ENCODE measurements around the gene SLC24A3.

The SLC24A3 gene

DNA sequence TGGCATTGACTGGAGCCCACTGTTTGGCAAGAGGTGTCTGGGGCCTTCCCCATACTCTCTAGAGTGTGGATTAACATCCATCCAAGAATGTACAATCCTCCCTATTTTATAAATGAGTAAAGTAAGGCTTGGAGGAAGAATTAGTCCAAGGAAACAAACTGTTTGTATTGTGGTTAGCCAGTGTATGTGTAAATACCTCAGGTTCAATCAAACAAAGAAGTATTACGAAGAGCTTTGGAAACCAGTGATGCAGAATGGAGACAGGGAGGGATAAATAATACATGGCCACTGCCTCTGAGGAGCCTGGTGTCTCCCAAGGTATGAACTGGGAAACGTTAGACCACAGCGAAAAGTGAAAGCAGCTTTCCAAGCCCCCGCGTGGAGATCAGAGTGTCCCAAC is 319.0 kb downstream of the SLC24A3 start:
- TF ChIP-seq, protein P1, sequence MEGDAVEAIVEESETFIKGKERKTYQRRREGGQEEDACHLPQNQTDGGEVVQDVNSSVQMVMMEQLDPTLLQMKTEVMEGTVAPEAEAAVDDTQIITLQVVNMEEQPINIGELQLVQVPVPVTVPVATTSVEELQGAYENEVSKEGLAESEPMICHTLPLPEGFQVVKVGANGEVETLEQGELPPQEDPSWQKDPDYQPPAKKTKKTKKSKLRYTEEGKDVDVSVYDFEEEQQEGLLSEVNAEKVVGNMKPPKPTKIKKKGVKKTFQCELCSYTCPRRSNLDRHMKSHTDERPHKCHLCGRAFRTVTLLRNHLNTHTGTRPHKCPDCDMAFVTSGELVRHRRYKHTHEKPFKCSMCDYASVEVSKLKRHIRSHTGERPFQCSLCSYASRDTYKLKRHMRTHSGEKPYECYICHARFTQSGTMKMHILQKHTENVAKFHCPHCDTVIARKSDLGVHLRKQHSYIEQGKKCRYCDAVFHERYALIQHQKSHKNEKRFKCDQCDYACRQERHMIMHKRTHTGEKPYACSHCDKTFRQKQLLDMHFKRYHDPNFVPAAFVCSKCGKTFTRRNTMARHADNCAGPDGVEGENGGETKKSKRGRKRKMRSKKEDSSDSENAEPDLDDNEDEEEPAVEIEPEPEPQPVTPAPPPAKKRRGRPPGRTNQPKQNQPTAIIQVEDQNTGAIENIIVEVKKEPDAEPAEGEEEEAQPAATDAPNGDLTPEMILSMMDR (IDR thresholded peaks at IDR 0.05; ENCODE audit: borderline replicate concordance, insufficient read depth, low read depth, low read length): no peak
- no peak overlapping the region for H3K4me3 ChIP-seq (ENCODE audit: low read depth, low read length)

DNA sequence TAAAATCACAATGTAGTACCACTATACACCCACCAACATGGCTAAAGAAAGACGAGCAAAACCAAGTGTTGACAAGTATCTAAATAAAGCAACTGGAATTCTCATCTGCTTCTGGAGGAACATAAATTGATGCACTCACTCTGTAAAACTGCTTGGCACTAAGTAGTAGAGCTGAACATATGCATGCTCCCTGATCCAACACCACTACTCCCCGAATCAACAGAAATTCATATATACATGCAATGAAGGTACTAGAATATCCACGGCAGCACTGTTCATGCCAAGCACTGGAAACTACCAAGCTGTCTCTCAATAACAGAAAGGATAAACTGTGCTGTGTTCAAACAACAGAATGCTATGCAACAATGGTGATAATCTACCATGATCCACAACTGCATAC is 326.1 kb downstream of the SLC24A3 start:
- TF ChIP-seq, protein P1 (IDR thresholded peaks at IDR 0.05; ENCODE audit: borderline replicate concordance, insufficient read depth, low read depth, low read length): no peak
- no peak overlapping the region for H3K4me3 ChIP-seq (ENCODE audit: low read depth, low read length)

DNA sequence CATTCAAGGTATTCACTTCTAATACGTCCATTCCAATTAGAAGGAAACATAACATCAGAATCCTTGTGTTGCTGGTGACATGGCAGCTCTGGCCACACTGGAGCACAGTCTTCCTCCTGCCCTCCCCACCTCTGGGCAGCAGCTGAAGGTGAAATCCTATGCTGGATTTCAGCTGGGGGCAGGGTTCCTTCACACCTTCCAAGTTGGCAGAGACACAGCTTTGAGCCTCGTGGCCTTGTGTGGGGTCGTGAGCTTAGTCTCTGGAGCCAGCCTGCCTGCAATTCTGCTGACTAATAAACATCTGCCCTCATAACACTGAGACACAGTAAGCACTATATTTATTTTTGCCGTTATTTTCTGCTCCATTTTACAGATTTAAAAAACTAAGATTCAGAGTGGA is 326.7 kb downstream of the SLC24A3 start:
- TF ChIP-seq, protein P1 (IDR thresholded peaks at IDR 0.05; ENCODE audit: borderline replicate concordance, insufficient read depth, low read depth, low read length): no peak

GRCh38 chr20:19540392-19540791 is 327.9 kb downstream of the SLC24A3 start:
- no peak overlapping the region for H3K4me3 ChIP-seq (ENCODE audit: low read depth, low read length)
- TF ChIP-seq, protein P1 (IDR thresholded peaks at IDR 0.05; ENCODE audit: borderline replicate concordance, insufficient read depth, low read depth, low read length): no peak

More for the DNA sequence above, 326.7 kb downstream of the SLC24A3 start:
- no peak overlapping the region for H3K4me3 ChIP-seq (ENCODE audit: low read depth, low read length)

GRCh38 chr20:19543101-19543500 is 330.7 kb downstream of the SLC24A3 start:
- TF ChIP-seq, protein P1 (IDR thresholded peaks at IDR 0.05; ENCODE audit: borderline replicate concordance, insufficient read depth, low read depth, low read length): no peak
- no peak overlapping the region for H3K4me3 ChIP-seq (ENCODE audit: low read depth, low read length)

- no peak overlapping the region for H3K4me3 ChIP-seq (ENCODE audit: low read depth, low read length)
- TF ChIP-seq, protein P1 (IDR thresholded peaks at IDR 0.05; ENCODE audit: borderline replicate concordance, insufficient read depth, low read depth, low read length): no peak
These were observed 332.2 kb downstream of the SLC24A3 start for GRCh38 chr20:19544684-19545083.

DNA sequence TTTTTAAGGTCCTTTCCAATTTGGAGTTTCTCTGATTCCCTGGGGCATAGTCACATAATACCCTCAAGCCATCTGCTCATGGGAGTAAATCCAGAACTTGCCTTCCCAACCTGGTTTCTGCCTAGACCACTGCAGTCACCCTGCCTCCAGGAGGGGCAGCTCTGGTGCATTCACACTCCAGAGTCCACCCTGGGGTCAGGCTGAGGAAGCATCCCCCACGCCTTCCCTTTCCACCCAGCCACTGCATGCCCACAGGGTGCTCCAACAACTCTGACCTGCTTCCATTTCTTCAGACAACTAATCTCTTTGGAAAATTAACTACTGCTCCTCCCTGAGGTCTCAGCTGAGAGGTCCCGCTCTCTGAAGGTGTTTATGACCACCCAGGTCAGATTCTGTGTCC is 334.2 kb downstream of the SLC24A3 start:
- H3K4me3 ChIP-seq (ENCODE audit: low read depth, low read length): no peak overlapping the region
- TF ChIP-seq, protein P1 (IDR thresholded peaks at IDR 0.05; ENCODE audit: borderline replicate concordance, insufficient read depth, low read depth, low read length): no peak
